ENCODE results near the gene PARVB. TPM values are rescaled to one million over a fixed set of nuclear protein-coding genes. Genes with fewer than 3 reads are reported as not detected.

The PARVB gene
- total RNA-seq, 2 donors from 2014 or later, result 43.8 to 86.5 TPM

- Histone ChIP-seq H3K36me3 (peaks cover 43% of the 10 kb centered on the region), H3K4me1 (peaks cover 0 to 19% of the 10 kb centered on the region in 2 donors), H3K27ac (no peak overlapping the region), H3K27me3 (no peaks in the 10 kb centered on the region), H3K9me3 (peaks cover 8 to 13% of the 10 kb centered on the region in 2 donors), H3K4me3 (no peak overlapping the region)
- DNase-seq (ENCODE audit: low spot score), result no peak
- TF ChIP-seq, protein P1, sequence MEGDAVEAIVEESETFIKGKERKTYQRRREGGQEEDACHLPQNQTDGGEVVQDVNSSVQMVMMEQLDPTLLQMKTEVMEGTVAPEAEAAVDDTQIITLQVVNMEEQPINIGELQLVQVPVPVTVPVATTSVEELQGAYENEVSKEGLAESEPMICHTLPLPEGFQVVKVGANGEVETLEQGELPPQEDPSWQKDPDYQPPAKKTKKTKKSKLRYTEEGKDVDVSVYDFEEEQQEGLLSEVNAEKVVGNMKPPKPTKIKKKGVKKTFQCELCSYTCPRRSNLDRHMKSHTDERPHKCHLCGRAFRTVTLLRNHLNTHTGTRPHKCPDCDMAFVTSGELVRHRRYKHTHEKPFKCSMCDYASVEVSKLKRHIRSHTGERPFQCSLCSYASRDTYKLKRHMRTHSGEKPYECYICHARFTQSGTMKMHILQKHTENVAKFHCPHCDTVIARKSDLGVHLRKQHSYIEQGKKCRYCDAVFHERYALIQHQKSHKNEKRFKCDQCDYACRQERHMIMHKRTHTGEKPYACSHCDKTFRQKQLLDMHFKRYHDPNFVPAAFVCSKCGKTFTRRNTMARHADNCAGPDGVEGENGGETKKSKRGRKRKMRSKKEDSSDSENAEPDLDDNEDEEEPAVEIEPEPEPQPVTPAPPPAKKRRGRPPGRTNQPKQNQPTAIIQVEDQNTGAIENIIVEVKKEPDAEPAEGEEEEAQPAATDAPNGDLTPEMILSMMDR (IDR thresholded peaks at IDR 0.05), result no peak
Observed at GRCh38 chr22:44136786-44137185, 112.7 kb downstream of the PARVB start.

DNA sequence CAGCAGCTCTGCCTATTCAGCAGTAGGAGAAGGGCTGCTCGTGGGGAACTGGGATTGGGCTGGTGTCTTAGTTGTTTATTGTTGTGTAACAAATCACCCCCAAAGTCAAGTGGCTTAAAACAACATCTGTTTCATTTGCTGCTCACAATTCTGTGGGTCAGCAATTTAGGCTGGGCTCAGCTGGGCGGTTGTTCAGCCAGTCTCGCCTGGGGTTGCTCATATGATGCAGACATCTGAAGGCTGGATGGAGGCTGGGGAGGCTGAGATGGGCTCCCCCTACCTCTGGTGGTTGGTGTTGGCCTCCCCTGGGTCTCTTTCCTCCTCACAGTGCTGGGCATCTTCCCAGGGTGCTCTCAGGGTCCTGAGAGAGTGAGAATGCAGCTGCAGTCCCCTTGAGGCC, 113.3 kb downstream of the PARVB start:
- peaks cover 8 to 13% of the 10 kb centered on the region in 2 donors for H3K9me3 ChIP-seq
- H3K27me3 ChIP-seq, result no peaks in the 10 kb centered on the region
- no peak for DNase-seq (ENCODE audit: low spot score)
- peaks cover 42% of the 10 kb centered on the region for H3K36me3 ChIP-seq
- H3K27ac ChIP-seq, result no peak overlapping the region
- no peak overlapping the region for H3K4me3 ChIP-seq
- peaks cover 0 to 13% of the 10 kb centered on the region in 2 donors for H3K4me1 ChIP-seq
- TF ChIP-seq, protein P1 (IDR thresholded peaks at IDR 0.05), result no peak

- no peak for DNase-seq (ENCODE audit: low spot score)
- H3K36me3 ChIP-seq, result peaks cover 30% of the 10 kb centered on the region
- no peak overlapping the region for H3K4me3 ChIP-seq
- peaks cover 8 to 13% of the 10 kb centered on the region in 2 donors for H3K9me3 ChIP-seq
- no peaks in the 10 kb centered on the region for H3K27me3 ChIP-seq
- H3K27ac ChIP-seq, result peak overlapping the region in 1 of 2 donors; percentile 19
- no peaks in the 10 kb centered on the region for H3K4me1 ChIP-seq
- TF ChIP-seq, protein P1 (IDR thresholded peaks at IDR 0.05), result no peak
Observed at GRCh38 chr22:44139773-44140172, 115.7 kb downstream of the PARVB start.

GRCh38 chr22:44142421-44143104, 118.5 kb downstream of the PARVB start:
- H3K27me3 ChIP-seq, result no peaks in the 10 kb centered on the region
- H3K36me3 ChIP-seq, result peaks cover 11% of the 10 kb centered on the region
- peak overlapping the region in 1 of 2 donors; percentile 24 for H3K27ac ChIP-seq
- H3K9me3 ChIP-seq, result peaks cover 2 to 4% of the 10 kb centered on the region in 2 donors
- DNase-seq (ENCODE audit: low spot score), result no peak
- peaks cover 0 to 15% of the 10 kb centered on the region in 2 donors for H3K4me1 ChIP-seq
- TF ChIP-seq, protein P1 (IDR thresholded peaks at IDR 0.05), result no peak
- no peak overlapping the region for H3K4me3 ChIP-seq

DNA sequence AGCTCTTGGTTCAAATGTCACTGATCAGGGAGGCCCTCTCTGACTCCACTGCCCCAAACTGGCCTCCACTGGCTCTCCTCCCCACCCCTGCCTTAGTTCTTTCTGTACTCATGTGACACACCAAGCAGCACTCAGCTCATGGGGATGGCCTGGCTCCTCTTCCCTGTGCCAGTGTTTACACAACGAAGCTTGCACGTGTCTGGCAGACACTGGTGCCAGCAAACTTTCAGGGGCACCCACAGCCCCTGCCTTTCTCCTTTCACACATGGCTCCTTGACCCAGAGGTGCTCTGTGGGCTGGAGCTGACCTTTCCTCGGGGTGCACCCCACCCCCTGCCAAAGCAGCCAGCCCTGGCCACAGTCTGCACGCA, 119.0 kb downstream of the PARVB start:
- no peaks in the 10 kb centered on the region for H3K9me3 ChIP-seq
- no peak for DNase-seq (ENCODE audit: low spot score)
- no peak overlapping the region for H3K4me3 ChIP-seq
- H3K36me3 ChIP-seq, result peaks cover 8% of the 10 kb centered on the region
- TF ChIP-seq, protein P1 (IDR thresholded peaks at IDR 0.05), result no peak
- peak overlapping the region in 1 of 2 donors; percentile 70 for H3K27ac ChIP-seq
- H3K4me1 ChIP-seq, result peaks cover 0 to 15% of the 10 kb centered on the region in 2 donors
- H3K27me3 ChIP-seq, result no peaks in the 10 kb centered on the region

DNA sequence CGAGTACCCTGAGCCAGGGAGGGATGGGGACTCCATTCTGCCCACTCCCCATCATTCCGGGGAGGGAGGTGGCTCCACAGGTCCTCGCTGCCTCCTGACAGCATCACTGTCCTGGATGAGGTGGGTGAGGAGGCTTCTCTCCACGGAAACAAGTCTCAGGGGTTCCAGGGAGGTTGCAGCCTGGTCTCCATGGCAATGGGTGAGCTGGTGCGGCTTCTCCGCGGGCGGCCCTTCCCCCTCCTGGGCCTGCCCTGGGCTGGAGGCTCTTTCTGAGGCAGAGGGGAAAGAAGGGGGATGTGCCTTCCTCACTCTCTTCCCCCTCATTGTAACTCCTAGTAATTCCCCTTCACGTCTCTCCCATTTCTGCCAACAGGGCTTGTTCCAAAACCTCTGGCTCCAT, 119.5 kb downstream of the PARVB start:
- DNase-seq (ENCODE audit: low spot score), result no peak
- peaks cover 0 to 15% of the 10 kb centered on the region in 2 donors for H3K4me1 ChIP-seq
- no peak overlapping the region for H3K4me3 ChIP-seq
- H3K27me3 ChIP-seq, result no peaks in the 10 kb centered on the region
- H3K36me3 ChIP-seq, result peaks cover 8% of the 10 kb centered on the region
- TF ChIP-seq, protein P1 (IDR thresholded peaks at IDR 0.05), result no peak
- H3K9me3 ChIP-seq, result no peaks in the 10 kb centered on the region
- peak overlapping the region in 1 of 2 donors; percentile 70 for H3K27ac ChIP-seq

All from right atrium auricular region (tissue), 2 donors.